Body of pancreas (tissue), 4 donors: ENCODE data around the gene EIF2B1. TPM values are rescaled to one million over a fixed set of nuclear protein-coding genes. Genes with fewer than 3 reads are reported as not detected.

Experiments
- ATAC-seq: fragments of 150-250 bp; one replicate; pipeline ENCODE4 v1.9.1; 2016
- DNase-seq, 4 donors: peaks; one replicate each; pipeline ENCODE4 v3.0.0-alpha.2; 2019
- H3K27ac ChIP-seq, 4 donors: fragments of 200-600 bp; sonication (generic); 1 replicate in 3 of 4; 2 replicates in 1 of 4; pipeline versions ENCODE4 v1.5.1 to v1.6.1; 2016 to 2019; ENCODE audit warnings: mild to moderate bottlenecking in 1 of 4, mixed read lengths in 1 of 4, moderate library complexity in 1 of 4
- H3K27me3 ChIP-seq, 2 donors: fragments of 200-600 bp; sonication (generic); one replicate each; pipeline ENCODE4 v1.6.0; 2016; ENCODE audit warnings: mild to moderate bottlenecking in 1 of 2
- H3K36me3 ChIP-seq, 2 donors: fragments of 200-600 bp; sonication (generic); replicated peaks in 1 of 2; 2 replicates each; pipeline ENCODE4 v1.5.1; 2016; ENCODE audit warnings: low read depth in 2 of 2; ENCODE audit not compliant: insufficient read depth in 1 of 2
- H3K4me1 ChIP-seq: fragments of 200-600 bp; sonication (generic); one replicate; pipeline ENCODE4 v1.6.0; 2016
- H3K4me3 ChIP-seq, 2 donors: fragments of 200-600 bp; sonication (generic); 1 replicate in 1 of 2; 2 replicates in 1 of 2; pipeline ENCODE4 v1.5.1; 2016 to 2019
- H3K9me3 ChIP-seq, 3 donors: fragments of 200-600 bp; sonication (generic); 1 replicate in 2 of 3; 2 replicates in 1 of 3; pipeline ENCODE4 v1.5.1; 2016
- POLR2A ChIP-seq, 3 donors: fragments of 450-650 bp; IDR thresholded peaks; one replicate each; pipeline ENCODE4 v1.6.1; 2016; ENCODE audit warnings: antibody characterized with exemption in 3 of 3, mild to moderate bottlenecking in 2 of 3
- WGBS, 2 donors: methylation state at CpG; one replicate each; pipeline ENCODE4 v1.1.5; 2017; 5-methylcytosine and 5-hydroxymethylcytosine counted together
- intact Hi-C: fragments of 100-400 bp; cut with DNase I; formaldehyde crosslinking; loops from one replicate; pipeline ENCODE4 v1.15.1; 2023
- total RNA-seq, 2 donors: library from RNA; depleted of rRNA; stranded (reverse); fragments of >200 nt; gene quantifications; one replicate each; pipeline ENCODE4 v1.1.0, GENCODE V29; 2016
- TF ChIP-seq, protein P1 (sequence below), 7 experiments: fragments of 450-650 bp in 4 of 7; fragments of 200-600 bp in 3 of 7; sonication (generic) in 3 of 7; IDR thresholded peaks; one replicate each; pipeline ENCODE4 v1.5.1; 2016 to 2019; ENCODE audit warnings: antibody characterized with exemption in 7 of 7

Gene EIF2B1
- total RNA-seq, 2 donors from 2014 or later: 58.9 to 182 TPM

DNA sequence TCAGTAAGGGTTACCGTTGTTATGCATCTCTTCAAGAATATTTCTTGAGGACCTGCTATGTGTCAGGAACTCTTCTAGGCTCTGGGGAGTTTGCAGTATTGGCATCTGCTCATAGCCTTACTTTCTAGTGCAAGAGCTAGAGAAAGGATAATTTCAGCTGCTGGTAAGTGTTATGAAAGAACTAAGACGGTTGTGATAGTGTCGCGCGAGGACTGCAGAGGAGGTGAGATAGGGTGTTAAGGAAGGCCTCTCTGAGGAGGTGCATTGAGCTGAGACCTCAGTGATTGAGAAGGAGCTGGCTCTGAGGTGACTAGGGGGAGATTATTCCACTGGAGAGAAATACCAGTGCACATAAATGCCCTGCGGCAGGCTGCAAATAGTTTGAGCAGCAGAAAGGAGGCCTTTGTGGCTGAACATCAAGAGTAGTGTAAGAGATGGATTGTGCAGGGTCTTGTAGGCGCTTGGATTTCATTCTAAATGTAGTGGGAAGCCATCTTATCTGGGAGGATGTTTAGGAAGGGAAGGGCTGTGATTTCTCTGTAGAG is 30.8 kb downstream of the EIF2B1 start:
- peaks cover 0 to 13% of the 10 kb centered on the region in 2 donors for H3K36me3 ChIP-seq
- intact Hi-C loops: no loop called here
- H3K4me3 ChIP-seq: peak overlapping the region; percentile 64 to 96
- no peaks in the 10 kb centered on the region for H3K9me3 ChIP-seq
- 5 to 11% methylated on average over 7 of the region's 7 CpGs for WGBS, 2 donors
- peaks cover 23% of the 10 kb centered on the region for H3K4me1 ChIP-seq
- H3K27me3 ChIP-seq: no peaks in the 10 kb centered on the region
- no peak for TF ChIP-seq POLR2A (IDR thresholded peaks at IDR 0.05)
- TF ChIP-seq, protein P1, sequence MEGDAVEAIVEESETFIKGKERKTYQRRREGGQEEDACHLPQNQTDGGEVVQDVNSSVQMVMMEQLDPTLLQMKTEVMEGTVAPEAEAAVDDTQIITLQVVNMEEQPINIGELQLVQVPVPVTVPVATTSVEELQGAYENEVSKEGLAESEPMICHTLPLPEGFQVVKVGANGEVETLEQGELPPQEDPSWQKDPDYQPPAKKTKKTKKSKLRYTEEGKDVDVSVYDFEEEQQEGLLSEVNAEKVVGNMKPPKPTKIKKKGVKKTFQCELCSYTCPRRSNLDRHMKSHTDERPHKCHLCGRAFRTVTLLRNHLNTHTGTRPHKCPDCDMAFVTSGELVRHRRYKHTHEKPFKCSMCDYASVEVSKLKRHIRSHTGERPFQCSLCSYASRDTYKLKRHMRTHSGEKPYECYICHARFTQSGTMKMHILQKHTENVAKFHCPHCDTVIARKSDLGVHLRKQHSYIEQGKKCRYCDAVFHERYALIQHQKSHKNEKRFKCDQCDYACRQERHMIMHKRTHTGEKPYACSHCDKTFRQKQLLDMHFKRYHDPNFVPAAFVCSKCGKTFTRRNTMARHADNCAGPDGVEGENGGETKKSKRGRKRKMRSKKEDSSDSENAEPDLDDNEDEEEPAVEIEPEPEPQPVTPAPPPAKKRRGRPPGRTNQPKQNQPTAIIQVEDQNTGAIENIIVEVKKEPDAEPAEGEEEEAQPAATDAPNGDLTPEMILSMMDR (IDR thresholded peaks at IDR 0.05): no peak
- no peak for DNase-seq
- peak overlapping the region in 2 of 4 donors; percentile 85 to 89 for H3K27ac ChIP-seq
- ATAC-seq: no peak

DNA sequence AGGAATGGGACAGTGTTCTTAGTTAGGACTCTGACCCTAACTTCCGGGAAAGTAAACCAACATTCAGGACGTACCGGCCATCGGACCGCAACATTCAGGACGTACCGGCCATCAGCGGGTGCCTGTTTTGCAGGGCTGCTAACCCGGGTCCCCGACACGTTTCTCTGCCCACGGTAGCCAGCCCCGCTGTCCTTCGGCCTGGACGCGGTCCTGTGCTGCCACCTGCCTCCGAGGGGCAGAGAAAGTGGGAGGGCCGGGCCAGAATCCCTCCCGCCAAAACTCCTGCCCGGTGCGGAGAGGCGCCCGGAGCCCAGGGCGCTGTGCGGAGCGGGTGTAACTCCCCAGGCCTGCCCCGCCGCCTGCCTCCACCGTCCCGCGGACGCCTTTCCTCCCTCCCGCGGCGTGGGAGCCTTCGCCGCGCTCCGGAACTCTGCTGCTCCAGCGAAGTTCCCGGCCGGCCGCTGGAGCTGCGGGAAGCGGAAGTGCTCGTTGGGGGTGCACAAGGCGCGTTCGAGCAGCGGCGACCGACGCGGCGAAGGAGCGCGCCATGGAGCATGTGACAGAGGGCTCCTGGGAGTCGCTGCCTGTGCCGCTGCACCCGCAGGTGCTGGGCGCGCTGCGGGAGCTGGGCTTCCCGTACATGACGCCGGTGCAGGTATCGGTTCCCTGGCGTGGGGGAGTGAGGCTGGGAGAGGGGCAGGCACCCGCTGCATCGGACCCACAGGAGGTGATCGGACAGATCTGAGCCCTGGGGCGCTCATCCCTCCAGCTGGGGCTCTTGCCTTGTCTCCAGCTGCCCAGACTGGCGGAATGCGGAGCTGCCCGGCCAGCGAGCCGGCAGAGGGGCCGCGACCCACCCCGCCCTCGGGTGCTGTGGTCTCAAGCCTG is 31.6 kb downstream of the EIF2B1 start, which contains the start of gene DDX55:
DDX55 (plus strand) TSS at position 498 of the 888 bp plus-strand sequence; CDS start at position 548, 50 bp downstream.
- intact Hi-C loops: no loop called here
- Histone ChIP-seq H3K27me3 (no peaks in the 10 kb centered on the region), H3K27ac (peak within 1 kb of the TSS; percentile 57 to 89 (median 74)), H3K9me3 (no peaks in the 10 kb centered on the region), H3K36me3 (peaks cover 0 to 10% of the 10 kb centered on the region in 2 donors), H3K4me1 (peaks cover 23% of the 10 kb centered on the region), H3K4me3 (peak within 1 kb of the TSS; percentile 64 to 96)
- peak; percentile 82 to 86 (median 84) for DNase-seq
- peak; percentile 96 for ATAC-seq
- peak; percentile 53 to 78 (median 73) for TF ChIP-seq POLR2A (IDR thresholded peaks at IDR 0.05)
- TF ChIP-seq, protein P1 (IDR thresholded peaks at IDR 0.05): peak; percentile 35 to 91 (median 62)
- WGBS, 2 donors: 0% methylated on average over 2 to 77 of the region's 81 CpGs

DNA sequence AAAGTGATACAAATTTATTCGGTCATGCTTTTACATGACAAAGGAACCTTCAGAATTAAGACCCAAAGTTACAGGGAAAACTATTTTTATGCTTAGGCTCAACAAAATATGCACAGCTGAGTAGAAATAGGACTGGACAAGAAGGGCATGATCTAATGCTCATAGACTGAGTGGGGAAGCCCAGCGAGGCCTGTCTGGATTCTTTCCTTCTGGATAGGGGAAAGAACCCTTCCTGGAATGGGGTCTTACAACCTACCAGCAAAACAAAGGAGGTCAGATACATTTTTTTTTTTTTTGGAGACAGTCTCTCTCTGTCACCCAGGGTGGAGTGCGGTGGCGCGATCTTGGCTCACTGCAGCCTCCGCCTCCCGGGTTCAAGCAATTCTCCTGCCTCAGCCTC is 33.8 kb downstream of the EIF2B1 start:
- no peak for ATAC-seq
- Histone ChIP-seq H3K27ac (no peak overlapping the region), H3K36me3 (peaks cover 0 to 14% of the 10 kb centered on the region in 2 donors), H3K9me3 (no peaks in the 10 kb centered on the region), H3K4me3 (no peak overlapping the region), H3K27me3 (no peaks in the 10 kb centered on the region), H3K4me1 (peaks cover 39% of the 10 kb centered on the region)
- DNase-seq: no peak
- TF ChIP-seq, protein P1 (IDR thresholded peaks at IDR 0.05): no peak
- TF ChIP-seq POLR2A (IDR thresholded peaks at IDR 0.05): no peak
- 86 to 90% methylated on average over 7 of the region's 7 CpGs for WGBS, 2 donors
- intact Hi-C loops: no loop called here

DNA sequence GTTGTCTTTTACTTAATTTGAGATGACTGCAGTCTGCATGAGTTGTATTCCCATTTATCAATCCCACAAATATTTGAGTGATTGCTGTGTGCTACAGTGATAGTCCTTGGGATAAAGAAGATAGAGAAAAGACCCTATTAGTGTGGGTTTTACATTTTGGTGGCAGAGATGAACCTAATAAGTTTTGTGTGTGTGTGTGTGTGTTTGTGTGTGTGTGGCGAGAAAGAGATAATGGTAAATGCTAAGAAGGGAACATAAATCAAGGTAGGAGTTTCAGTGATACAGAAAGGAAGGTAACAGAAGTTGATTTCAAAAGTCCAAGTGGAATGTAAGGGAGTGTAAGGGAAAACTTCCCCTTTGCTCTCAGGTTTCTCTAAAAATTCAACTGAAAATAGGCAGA is 34.2 kb downstream of the EIF2B1 start:
- intact Hi-C loops: no loop called here
- Histone ChIP-seq H3K9me3 (no peaks in the 10 kb centered on the region), H3K36me3 (peaks cover 0 to 17% of the 10 kb centered on the region in 2 donors), H3K27me3 (no peaks in the 10 kb centered on the region), H3K4me1 (peaks cover 41% of the 10 kb centered on the region), H3K27ac (no peak overlapping the region), H3K4me3 (no peak overlapping the region)
- WGBS, 2 donors: 82 to 100% methylated on average over 1 of the region's 1 CpG
- ATAC-seq: no peak
- no peak for DNase-seq
- no peak for TF ChIP-seq POLR2A (IDR thresholded peaks at IDR 0.05)
- TF ChIP-seq, protein P1 (IDR thresholded peaks at IDR 0.05): no peak
